ENCODE data around the gene TK2.

Gene TK2

GRCh38 chr16:66592814-66593213 is 42.9 kb upstream of the TK2 start:
- Histone ChIP-seq H3K4me1 (no peaks in the 10 kb centered on the region), H3K4me2 (ENCODE audit: low read length) (no peak overlapping the region), H3K27me3 (ENCODE audit: control insufficient read depth, insufficient read depth, low read length) (no peaks in the 10 kb centered on the region), H3K79me2 (no peaks in the 10 kb centered on the region), H3K36me3 (ENCODE audit: control insufficient read depth, insufficient read depth, low read length) (no peaks in the 10 kb centered on the region), H3K27ac (no peak overlapping the region), H2AFZ (no peak overlapping the region), H3K4me3 (ENCODE audit: low read depth, low read length) (no peak overlapping the region), H3K9me3 (ENCODE audit: control insufficient read depth, low read length) (no peaks in the 10 kb centered on the region), H3K9ac (no peak overlapping the region)
- TF ChIP-seq CTCF (IDR thresholded peaks at IDR 0.05), result no peak

GRCh38 chr16:66592241-66592640 is 42.3 kb upstream of the TK2 start:
- H3K4me3 ChIP-seq (ENCODE audit: low read depth, low read length), result no peak overlapping the region
- no peaks in the 10 kb centered on the region for H3K9me3 ChIP-seq (ENCODE audit: control insufficient read depth, low read length)
- H3K27ac ChIP-seq, result no peak overlapping the region
- no peak overlapping the region for H3K9ac ChIP-seq
- TF ChIP-seq CTCF (IDR thresholded peaks at IDR 0.05), result no peak
- no peaks in the 10 kb centered on the region for H3K27me3 ChIP-seq (ENCODE audit: control insufficient read depth, insufficient read depth, low read length)
- H3K4me1 ChIP-seq, result no peaks in the 10 kb centered on the region
- H3K79me2 ChIP-seq, result no peaks in the 10 kb centered on the region
- H3K4me2 ChIP-seq (ENCODE audit: low read length), result no peak overlapping the region
- H3K36me3 ChIP-seq (ENCODE audit: control insufficient read depth, insufficient read depth, low read length), result no peaks in the 10 kb centered on the region
- H2AFZ ChIP-seq, result no peak overlapping the region

GRCh38 chr16:66591018-66591417 is 41.1 kb upstream of the TK2 start:
- Histone ChIP-seq H3K9me3 (ENCODE audit: control insufficient read depth, low read length) (no peaks in the 10 kb centered on the region), H3K36me3 (ENCODE audit: control insufficient read depth, insufficient read depth, low read length) (no peaks in the 10 kb centered on the region), H3K9ac (no peak overlapping the region), H3K4me2 (ENCODE audit: low read length) (no peak overlapping the region), H3K79me2 (no peaks in the 10 kb centered on the region), H3K4me3 (ENCODE audit: low read depth, low read length) (no peak overlapping the region), H3K27ac (no peak overlapping the region), H3K27me3 (ENCODE audit: control insufficient read depth, insufficient read depth, low read length) (no peaks in the 10 kb centered on the region), H2AFZ (no peak overlapping the region), H3K4me1 (no peaks in the 10 kb centered on the region)
- no peak for TF ChIP-seq CTCF (IDR thresholded peaks at IDR 0.05)

GRCh38 chr16:66590322-66590721 is 40.4 kb upstream of the TK2 start:
- no peak overlapping the region for H3K4me2 ChIP-seq (ENCODE audit: low read length)
- H3K36me3 ChIP-seq (ENCODE audit: control insufficient read depth, insufficient read depth, low read length), result no peaks in the 10 kb centered on the region
- H3K4me3 ChIP-seq (ENCODE audit: low read depth, low read length), result no peak overlapping the region
- H3K27me3 ChIP-seq (ENCODE audit: control insufficient read depth, insufficient read depth, low read length), result no peaks in the 10 kb centered on the region
- no peak for TF ChIP-seq CTCF (IDR thresholded peaks at IDR 0.05)
- H3K79me2 ChIP-seq, result no peaks in the 10 kb centered on the region
- no peak overlapping the region for H2AFZ ChIP-seq
- no peaks in the 10 kb centered on the region for H3K9me3 ChIP-seq (ENCODE audit: control insufficient read depth, low read length)
- H3K4me1 ChIP-seq, result no peaks in the 10 kb centered on the region
- H3K9ac ChIP-seq, result no peak overlapping the region
- H3K27ac ChIP-seq, result no peak overlapping the region

- Histone ChIP-seq H3K27me3 (ENCODE audit: control insufficient read depth, insufficient read depth, low read length) (no peaks in the 10 kb centered on the region), H3K9ac (no peak overlapping the region), H3K27ac (no peak overlapping the region), H3K79me2 (no peaks in the 10 kb centered on the region), H3K4me2 (ENCODE audit: low read length) (no peak overlapping the region), H3K4me1 (no peaks in the 10 kb centered on the region), H3K9me3 (ENCODE audit: control insufficient read depth, low read length) (no peaks in the 10 kb centered on the region), H2AFZ (no peak overlapping the region), H3K4me3 (ENCODE audit: low read depth, low read length) (no peak overlapping the region), H3K36me3 (ENCODE audit: control insufficient read depth, insufficient read depth, low read length) (no peaks in the 10 kb centered on the region)
- TF ChIP-seq CTCF (IDR thresholded peaks at IDR 0.05), result peak; percentile 38
These were observed 39.2 kb upstream of the TK2 start for GRCh38 chr16:66588981-66589713.
